Tibial nerve (tissue), 4 donors: ENCODE results near the gene KCNAB3. TPM values are rescaled to one million over a fixed set of nuclear protein-coding genes. Genes with fewer than 3 reads are reported as not detected.

Experiments used
- DNase-seq, 2 donors: peaks; one replicate each; pipeline ENCODE4 v3.0.0-alpha.2; 2019; ENCODE audit warnings: low spot score in 2 of 2
- H3K27ac ChIP-seq, 4 donors: fragments of 200-600 bp; sonication (generic) in 3 of 4; one replicate each; pipeline ENCODE4 v1.5.1; 2017 to 2019; ENCODE audit warnings: mild to moderate bottlenecking in 1 of 4
- H3K27me3 ChIP-seq, 2 donors: fragments of 200-600 bp; sonication (generic) in 1 of 2; one replicate each; pipeline versions ENCODE4 v1.5.1 to v1.6.0; 2017 to 2019
- H3K36me3 ChIP-seq, 3 donors: fragments of 200-600 bp; sonication (generic); one replicate each; pipeline ENCODE4 v1.5.1; 2018 to 2019
- H3K4me1 ChIP-seq, 4 donors: fragments of 200-600 bp; sonication (generic) in 3 of 4; one replicate each; pipeline ENCODE4 v1.5.1; 2017 to 2019
- H3K4me3 ChIP-seq, 4 donors: fragments of 200-600 bp; sonication (generic) in 3 of 4; one replicate each; pipeline ENCODE4 v1.5.1; 2017 to 2019; ENCODE audit warnings: mild to moderate bottlenecking in 1 of 4, moderate library complexity in 1 of 4
- H3K9me3 ChIP-seq, 4 donors: fragments of 200-600 bp; sonication (generic) in 3 of 4; one replicate each; pipeline ENCODE4 v1.5.1; 2017 to 2019
- CTCF ChIP-seq, 5 experiments: fragments of 200-600 bp in 3 of 5; fragments of 450-650 bp in 2 of 5; sonication (generic) in 3 of 5; IDR thresholded peaks; one replicate each; pipeline ENCODE4 v1.5.1; 2016 to 2019; ENCODE audit warnings: antibody characterized with exemption in 5 of 5, mild to moderate bottlenecking in 3 of 5, moderate library complexity in 2 of 5
- EP300 ChIP-seq, 2 donors: sonication (generic); formaldehyde crosslinking; IDR thresholded peaks; one replicate each; pipeline ENCODE4 v1.6.1; 2017; ENCODE audit warnings: antibody characterized with exemption in 2 of 2, mild to moderate bottlenecking in 1 of 2
- POLR2A ChIP-seq, 2 donors: fragments of 450-650 bp; IDR thresholded peaks; one replicate each; pipeline ENCODE4 v1.6.1; 2017; ENCODE audit warnings: antibody characterized with exemption in 2 of 2, mild to moderate bottlenecking in 2 of 2, moderate library complexity in 2 of 2
- WGBS, 2 donors: methylation state at CpG; one replicate each; pipeline ENCODE4 v1.1.5; 2018; 5-methylcytosine and 5-hydroxymethylcytosine counted together
- total RNA-seq, 4 donors: library from RNA; depleted of rRNA; stranded (reverse); fragments of >200 nt; gene quantifications; one replicate each; pipeline ENCODE4 v1.1.0, GENCODE V29; 2016

The KCNAB3 gene
- total RNA-seq, 4 donors from 2014 or later = 1.1 to 6.0 (median 1.4) TPM

- Histone ChIP-seq H3K4me1 (peaks cover 0 to 65% (median 18%) of the 10 kb centered on the region in 4 donors), H3K27me3 (no peaks in the 10 kb centered on the region), H3K36me3 (peaks cover 0 to 17% (median 0%) of the 10 kb centered on the region in 3 donors), H3K27ac (peak overlapping the region in 2 of 4 donors; percentile 91 to 95), H3K9me3 (no peaks in the 10 kb centered on the region), H3K4me3 (no peak overlapping the region)
- TF ChIP-seq CTCF (IDR thresholded peaks at IDR 0.05) (no peak), EP300 (IDR thresholded peaks at IDR 0.05) (no peak), POLR2A (IDR thresholded peaks at IDR 0.05) (no peak)
- 68 to 74% methylated on average over 7 of the region's 7 CpGs for WGBS, 2 donors
- no peak for DNase-seq
Measured at GRCh38 chr17:7882068-7882467, 47.6 kb downstream of the KCNAB3 start.

- Histone ChIP-seq H3K9me3 (no peaks in the 10 kb centered on the region), H3K4me3 (no peak overlapping the region), H3K27ac (peak overlapping the region in 2 of 4 donors; percentile 91 to 95), H3K36me3 (peaks cover 0 to 17% (median 0%) of the 10 kb centered on the region in 3 donors), H3K4me1 (peaks cover 0 to 59% (median 13%) of the 10 kb centered on the region in 4 donors), H3K27me3 (no peaks in the 10 kb centered on the region)
- DNase-seq = no peak
- WGBS, 2 donors = 43 to 47% methylated on average over 7 of the region's 7 CpGs
- TF ChIP-seq POLR2A (IDR thresholded peaks at IDR 0.05) (no peak), EP300 (IDR thresholded peaks at IDR 0.05) (no peak), CTCF (IDR thresholded peaks at IDR 0.05) (no peak)
Measured at GRCh38 chr17:7881276-7882054, 48.2 kb downstream of the KCNAB3 start.

GRCh38 chr17:7880076-7880868, 49.4 kb downstream of the KCNAB3 start:
- peak overlapping the region in 1 of 4 donors; percentile 91 for H3K27ac ChIP-seq
- peaks cover 0 to 17% (median 0%) of the 10 kb centered on the region in 3 donors for H3K36me3 ChIP-seq
- no peak for DNase-seq
- TF ChIP-seq EP300 (IDR thresholded peaks at IDR 0.05) = no peak
- no peak for TF ChIP-seq CTCF (IDR thresholded peaks at IDR 0.05)
- TF ChIP-seq POLR2A (IDR thresholded peaks at IDR 0.05) = no peak
- H3K4me3 ChIP-seq = no peak overlapping the region
- 64 to 68% methylated on average over 3 of the region's 3 CpGs for WGBS, 2 donors
- H3K27me3 ChIP-seq = no peaks in the 10 kb centered on the region
- no peaks in the 10 kb centered on the region for H3K9me3 ChIP-seq
- H3K4me1 ChIP-seq = peaks cover 0 to 48% (median 9%) of the 10 kb centered on the region in 4 donors

GRCh38 chr17:7878234-7878633, 51.4 kb downstream of the KCNAB3 start:
- Histone ChIP-seq H3K9me3 (no peaks in the 10 kb centered on the region), H3K27me3 (no peaks in the 10 kb centered on the region), H3K36me3 (peaks cover 0 to 17% (median 0%) of the 10 kb centered on the region in 3 donors), H3K4me1 (peaks cover 0 to 38% (median 4%) of the 10 kb centered on the region in 4 donors), H3K4me3 (no peak overlapping the region), H3K27ac (no peak overlapping the region)
- 91 to 94% methylated on average over 7 of the region's 7 CpGs for WGBS, 2 donors
- no peak for DNase-seq
- TF ChIP-seq EP300 (IDR thresholded peaks at IDR 0.05) (no peak), CTCF (IDR thresholded peaks at IDR 0.05) (no peak), POLR2A (IDR thresholded peaks at IDR 0.05) (no peak)
